GM08714 (cell line): ENCODE measurements around the gene LRFN2.

Experiments
- H3K4me3 ChIP-seq: fragments of 200-500 bp; sonication (Bioruptor generic); 2 replicates; pipeline ENCODE4 v1.5.1; 2014; ENCODE audit warnings: mild to moderate bottlenecking, low read length, inconsistent platforms
- ZNF274 ChIP-seq: IDR thresholded peaks from 2 replicates; pipeline ENCODE4 v1.6.1; 2012; ENCODE audit warnings: mild to moderate bottlenecking, low read depth, low read length

LRFN2 gene

DNA sequence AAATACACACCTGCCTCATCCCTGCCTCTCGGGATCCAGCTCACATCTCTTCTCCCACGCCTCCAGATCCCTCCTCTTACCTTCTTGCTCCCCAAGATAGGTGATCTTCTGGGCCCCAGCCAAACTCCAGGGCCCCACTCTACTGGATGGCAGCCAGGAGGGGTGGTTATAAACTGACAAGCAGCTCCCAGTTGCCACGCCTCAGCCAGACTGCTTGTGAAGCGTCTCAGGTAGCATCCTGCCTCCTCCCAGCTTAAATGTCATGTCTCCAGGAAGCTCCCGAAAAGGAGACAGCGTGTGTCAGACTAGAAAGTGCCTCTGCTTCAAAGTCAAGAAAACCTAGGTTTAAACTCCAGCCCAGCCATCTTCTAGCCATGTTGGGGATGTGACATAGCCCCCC, 114.1 kb downstream of the LRFN2 start:
- no peak for TF ChIP-seq ZNF274
- H3K4me3 ChIP-seq: no peak overlapping the region

DNA sequence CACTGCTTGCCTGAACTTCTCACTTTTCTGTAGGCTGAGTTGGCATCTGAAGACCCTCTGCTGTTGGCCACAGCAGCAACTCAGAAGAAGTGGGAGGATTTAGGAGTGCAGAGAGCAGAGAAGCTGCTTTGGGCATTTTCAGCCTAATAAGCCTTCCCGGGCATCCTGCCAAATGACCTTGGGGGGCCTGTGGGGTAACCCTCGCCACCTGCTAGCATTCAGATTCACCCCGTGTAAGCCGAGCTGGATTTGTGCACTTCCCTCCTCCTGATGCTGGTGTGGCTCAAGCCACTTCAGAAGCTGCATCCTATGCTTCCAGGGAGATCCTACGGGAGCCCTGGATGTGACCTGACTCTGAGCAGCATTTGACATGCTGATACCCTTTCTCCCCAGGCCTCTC, 114.8 kb downstream of the LRFN2 start:
- no peak overlapping the region for H3K4me3 ChIP-seq

DNA sequence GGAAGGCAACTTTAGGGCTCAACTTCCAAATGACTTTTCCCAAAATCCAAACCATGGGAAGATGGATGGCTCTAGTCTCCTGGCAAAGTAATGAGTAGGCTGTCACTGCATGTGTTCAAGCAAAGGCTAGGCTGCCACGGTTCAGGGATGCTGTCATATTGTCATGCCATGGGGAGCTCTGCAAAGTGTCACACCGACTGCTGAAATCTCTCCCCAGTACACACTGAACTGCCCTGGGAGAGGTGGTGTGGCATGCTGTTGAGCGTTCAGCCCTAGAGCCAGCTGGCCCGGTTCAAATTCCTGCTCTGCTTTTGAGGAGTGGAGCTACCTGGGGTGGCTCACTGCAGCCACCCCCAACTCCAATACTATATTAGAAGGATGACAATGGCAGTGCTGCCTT, 115.9 kb downstream of the LRFN2 start:
- no peak overlapping the region for H3K4me3 ChIP-seq
- no peak for TF ChIP-seq ZNF274

More for the DNA sequence above, 114.8 kb downstream of the LRFN2 start:
- TF ChIP-seq ZNF274: no peak

- TF ChIP-seq ZNF274: no peak
- H3K4me3 ChIP-seq: no peak overlapping the region
Observed at GRCh38 chr6:40469323-40469722, 117.8 kb downstream of the LRFN2 start.

GRCh38 chr6:40466986-40467539, 120.1 kb downstream of the LRFN2 start:
- TF ChIP-seq ZNF274: no peak
- H3K4me3 ChIP-seq: no peak overlapping the region

GRCh38 chr6:40461643-40462042, 125.5 kb downstream of the LRFN2 start:
- H3K4me3 ChIP-seq: no peak overlapping the region
- no peak for TF ChIP-seq ZNF274

DNA sequence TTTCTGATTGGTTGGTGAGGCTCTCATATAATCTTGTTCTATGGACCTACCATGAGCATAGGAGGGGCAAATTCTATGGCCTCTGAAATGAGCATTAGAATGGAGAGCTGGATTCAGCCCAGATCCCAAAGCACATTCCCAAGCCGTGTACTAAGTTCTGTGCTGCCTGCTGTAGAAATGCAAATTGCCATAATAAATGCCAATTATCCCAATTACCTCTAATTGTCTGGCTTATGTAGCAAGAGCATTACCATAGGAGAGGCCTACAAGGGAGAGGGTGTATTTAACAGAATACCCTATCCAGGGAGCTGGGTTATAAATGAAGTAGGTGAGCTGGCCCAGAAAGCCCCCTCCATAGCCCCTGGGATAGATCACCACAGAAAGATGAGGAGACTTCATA, 126.8 kb downstream of the LRFN2 start:
- no peak for TF ChIP-seq ZNF274
- no peak overlapping the region for H3K4me3 ChIP-seq

GRCh38 chr6:40457261-40457660, 129.9 kb downstream of the LRFN2 start:
- TF ChIP-seq ZNF274: no peak
- H3K4me3 ChIP-seq: no peak overlapping the region

DNA sequence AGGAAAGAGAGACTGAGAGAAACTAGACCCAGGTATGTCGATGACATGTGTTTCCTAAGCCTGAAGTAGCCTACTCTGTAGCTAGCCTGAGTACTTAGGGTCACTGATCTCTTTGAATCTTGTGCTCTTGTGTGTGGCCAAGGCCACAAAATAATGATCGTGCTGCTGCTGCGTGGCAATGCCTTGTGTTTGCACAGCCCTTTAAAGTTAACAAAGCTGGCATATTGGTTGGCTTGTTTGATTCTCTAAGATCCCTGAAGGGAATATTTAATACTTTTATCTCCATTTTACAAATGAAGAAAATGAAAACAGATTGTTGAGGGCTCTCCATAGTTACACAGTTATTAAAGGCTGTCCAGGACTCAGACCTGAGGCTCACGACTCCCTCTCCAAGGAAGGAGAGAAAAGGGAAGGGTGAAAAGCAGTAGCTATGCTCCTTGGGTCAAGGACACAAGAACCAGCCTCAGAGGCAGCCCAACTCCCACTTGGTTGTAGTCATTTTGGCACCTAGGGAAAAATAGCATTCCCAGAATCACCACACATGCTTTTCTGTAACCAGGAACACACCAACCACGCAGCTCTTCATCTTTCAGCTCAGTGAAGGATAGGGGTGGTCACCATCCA, 130.7 kb downstream of the LRFN2 start:
- TF ChIP-seq ZNF274: no peak
- no peak overlapping the region for H3K4me3 ChIP-seq

GRCh38 chr6:40455686-40456389, 131.3 kb downstream of the LRFN2 start:
- H3K4me3 ChIP-seq: no peak overlapping the region

GRCh38 chr6:40450483-40450882, 136.7 kb downstream of the LRFN2 start:
- TF ChIP-seq ZNF274: no peak
- no peak overlapping the region for H3K4me3 ChIP-seq

More at GRCh38 chr6:40455686-40456389, 131.3 kb downstream of the LRFN2 start:
- no peak for TF ChIP-seq ZNF274

DNA sequence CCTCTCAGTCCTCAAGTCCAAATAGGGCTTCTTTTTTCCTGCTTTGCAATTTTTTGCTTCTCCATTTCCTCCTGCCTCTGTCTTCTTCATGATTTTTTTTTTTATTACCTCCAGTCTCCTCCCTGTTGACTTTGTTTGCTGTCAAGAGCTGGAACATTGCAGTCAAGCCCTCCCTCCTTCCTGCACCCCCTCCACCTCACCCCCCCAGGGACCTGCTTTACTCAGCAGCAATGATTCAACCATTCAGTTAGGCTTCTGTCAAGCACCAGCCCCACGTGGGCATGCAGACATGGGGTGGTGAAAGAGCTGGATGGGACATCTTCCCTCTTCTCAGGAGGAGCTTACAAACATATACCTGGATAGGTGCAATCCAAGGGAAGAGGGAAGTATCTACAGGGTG, 142.4 kb downstream of the LRFN2 start:
- TF ChIP-seq ZNF274: no peak
- no peak overlapping the region for H3K4me3 ChIP-seq

GRCh38 chr6:40444312-40444711, 142.9 kb downstream of the LRFN2 start:
- TF ChIP-seq ZNF274: no peak
- no peak overlapping the region for H3K4me3 ChIP-seq

- no peak for TF ChIP-seq ZNF274
- no peak overlapping the region for H3K4me3 ChIP-seq
Observed at GRCh38 chr6:40443842-40444241, 143.3 kb downstream of the LRFN2 start.

DNA sequence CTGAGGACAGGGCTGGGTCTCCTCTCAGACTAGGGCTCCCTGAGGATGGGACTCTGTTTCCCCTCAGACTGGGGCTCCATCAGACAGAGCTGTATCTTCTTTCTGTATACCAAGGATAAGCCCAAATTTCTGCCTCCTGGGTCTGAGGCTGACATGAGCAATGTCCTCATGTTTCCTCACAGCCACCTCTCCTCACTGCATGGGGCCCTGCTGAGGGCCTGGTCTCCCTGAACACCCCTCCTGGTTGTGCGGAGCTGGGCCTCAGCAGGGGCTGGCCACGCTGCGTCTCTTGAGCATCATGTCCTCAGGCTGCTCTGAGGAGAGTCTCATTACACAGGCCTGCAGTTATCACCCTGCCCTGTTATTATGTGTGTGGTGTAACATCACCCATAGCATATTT, 144.6 kb downstream of the LRFN2 start:
- no peak for TF ChIP-seq ZNF274

More for the DNA sequence above, 144.6 kb downstream of the LRFN2 start:
- no peak overlapping the region for H3K4me3 ChIP-seq
